ENCODE results near the gene ARHGAP24.
"Not testable (repeated sequence)": the region's sequence is repeated elsewhere in the genome, so short reads cannot be mapped to it uniquely, and the experiment has no call there.

Gene ARHGAP24

DNA sequence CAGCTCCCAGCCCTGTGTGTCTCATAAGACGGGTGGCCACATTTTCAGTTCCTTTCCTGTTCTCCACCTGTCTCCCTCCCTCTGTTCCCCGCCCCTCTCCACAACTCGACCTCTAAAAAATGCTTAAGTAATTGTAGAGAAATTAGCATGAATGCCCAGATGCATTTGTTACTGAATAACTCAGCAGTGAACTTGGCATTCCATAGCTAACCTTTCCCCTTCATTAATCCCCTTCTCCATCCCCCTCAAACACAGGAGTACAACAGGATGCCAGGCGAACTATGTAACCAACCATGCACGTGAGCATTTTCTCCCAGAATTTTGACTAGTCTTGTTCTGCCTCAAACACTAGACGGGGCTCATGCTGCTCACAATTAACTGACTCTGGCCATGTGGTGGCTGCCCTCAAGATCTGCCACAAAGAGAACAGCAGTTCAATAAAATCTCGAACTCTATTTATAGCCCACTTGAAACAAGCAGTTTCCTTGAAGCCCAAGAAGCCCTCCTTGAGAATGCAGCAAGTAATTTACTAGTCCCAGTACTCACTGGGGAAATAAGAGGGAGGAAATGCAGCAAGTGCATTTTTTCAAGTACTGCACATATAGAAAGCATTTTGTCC, 351.2 kb downstream of the ARHGAP24 start:
- DNase-seq: peak; percentile 75

DNA sequence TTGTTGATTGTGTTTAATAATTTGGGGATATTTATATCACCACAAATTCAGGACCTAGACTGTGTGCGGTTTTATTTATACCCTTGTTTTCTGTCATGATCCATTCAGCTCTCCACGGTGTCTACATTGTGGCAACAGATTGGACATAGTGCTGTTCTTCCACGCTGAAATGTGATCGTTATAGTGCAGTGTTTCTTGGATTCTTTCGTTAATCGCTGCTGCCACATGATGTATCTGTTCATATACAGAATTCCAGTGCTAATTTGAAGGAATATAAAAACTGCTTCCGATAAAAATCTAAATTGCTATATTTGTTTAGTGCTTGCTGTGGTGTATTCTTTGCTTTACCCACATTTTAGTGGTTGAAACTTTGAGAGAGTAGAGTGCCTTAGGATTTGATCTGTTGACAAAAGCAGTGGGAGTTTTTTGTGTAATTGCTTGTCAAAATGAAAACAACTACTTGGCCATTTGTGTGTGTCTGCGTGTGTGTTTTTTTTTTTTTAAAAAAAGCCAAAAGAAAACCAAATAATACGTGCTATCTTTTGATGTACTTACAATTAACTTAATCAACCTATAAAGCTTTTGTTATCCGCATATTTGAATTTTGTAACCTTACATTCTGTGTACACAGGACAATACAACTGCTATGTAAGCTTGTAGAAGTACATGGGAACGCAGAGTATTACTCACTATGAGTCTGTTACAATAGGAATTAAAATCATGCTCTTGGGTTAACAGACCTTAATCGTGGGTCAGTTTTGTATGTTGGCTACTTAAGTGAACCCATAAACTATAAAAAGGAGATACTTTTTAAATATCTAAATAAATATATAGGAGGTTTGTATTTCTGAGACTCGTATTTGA, 353.3 kb downstream of the ARHGAP24 start:
- peak; percentile 39 for DNase-seq

DNA sequence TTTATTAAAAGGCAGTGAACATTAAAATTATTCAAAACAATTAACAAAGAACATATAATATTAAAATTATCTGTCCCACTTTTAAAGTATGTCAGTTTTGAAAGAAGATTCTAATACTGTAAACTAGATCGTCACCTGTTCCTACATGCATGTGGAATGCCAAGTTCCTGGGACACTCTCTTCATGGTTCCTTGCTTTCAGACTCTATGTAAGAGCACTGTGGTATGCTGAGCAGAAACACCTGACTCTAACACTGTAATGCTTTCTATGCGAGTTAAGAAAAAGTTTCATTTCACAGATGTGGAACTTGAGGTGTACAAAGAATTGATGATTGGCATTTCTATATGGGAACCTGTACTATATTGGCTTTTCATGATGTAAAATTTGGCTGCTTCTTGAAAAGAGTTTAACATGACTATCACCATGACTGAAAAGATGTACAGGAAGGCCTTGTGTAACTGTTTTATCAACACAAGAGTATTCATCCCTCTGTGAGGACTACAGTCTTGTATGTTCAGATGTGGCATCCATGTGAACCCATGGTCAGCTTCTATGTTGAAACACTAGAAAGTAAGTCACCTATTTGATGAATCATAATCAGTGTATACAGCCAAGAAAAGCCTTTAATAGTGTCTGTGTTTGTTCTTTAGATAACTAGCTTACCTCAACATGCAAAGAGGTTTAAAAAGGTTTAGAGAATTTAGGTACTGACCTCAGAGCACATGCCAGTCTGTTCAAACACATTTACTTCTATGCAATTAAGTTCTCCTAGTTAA, 354.5 kb downstream of the ARHGAP24 start:
- no peak for DNase-seq

DNA sequence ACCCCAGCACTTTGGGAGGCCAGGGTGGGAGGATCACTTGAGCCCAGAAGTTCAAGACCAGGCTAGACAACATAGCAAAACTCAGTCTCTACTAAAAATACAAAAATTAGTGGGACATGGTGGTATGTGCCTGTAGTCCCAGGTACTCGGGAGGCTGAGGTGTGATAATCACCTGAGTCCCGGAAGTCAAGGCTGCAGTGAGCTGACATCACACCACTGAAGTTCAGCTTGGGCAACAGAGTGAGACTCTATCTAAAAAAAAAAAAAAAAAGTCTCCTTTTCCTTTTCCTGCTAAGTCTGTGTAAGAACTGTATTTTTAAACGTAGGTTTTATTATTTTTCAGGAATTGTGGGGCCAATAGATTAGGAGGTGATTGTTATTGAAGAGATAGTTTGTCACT, 356.7 kb downstream of the ARHGAP24 start:
- no peak for DNase-seq

DNA sequence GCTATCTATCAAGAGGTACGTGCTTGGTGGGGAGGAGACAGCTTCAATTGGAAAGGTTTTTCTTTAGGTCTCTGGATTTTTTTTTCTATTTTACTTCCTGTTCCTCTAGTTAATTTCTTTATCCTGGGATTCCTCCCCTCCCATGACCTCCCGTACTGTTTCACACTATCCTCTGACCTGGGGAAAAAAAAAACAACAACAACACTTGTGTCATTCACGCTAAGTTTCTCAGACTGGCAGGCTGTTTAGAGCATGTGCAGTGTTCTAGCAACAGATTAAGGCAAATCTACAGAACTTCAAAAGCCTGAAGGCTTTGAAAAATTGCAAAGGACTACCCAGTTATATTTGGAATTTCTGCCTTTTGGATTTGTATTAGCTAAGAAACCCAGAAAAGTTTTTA, 358.4 kb downstream of the ARHGAP24 start:
- no peak for DNase-seq

DNA sequence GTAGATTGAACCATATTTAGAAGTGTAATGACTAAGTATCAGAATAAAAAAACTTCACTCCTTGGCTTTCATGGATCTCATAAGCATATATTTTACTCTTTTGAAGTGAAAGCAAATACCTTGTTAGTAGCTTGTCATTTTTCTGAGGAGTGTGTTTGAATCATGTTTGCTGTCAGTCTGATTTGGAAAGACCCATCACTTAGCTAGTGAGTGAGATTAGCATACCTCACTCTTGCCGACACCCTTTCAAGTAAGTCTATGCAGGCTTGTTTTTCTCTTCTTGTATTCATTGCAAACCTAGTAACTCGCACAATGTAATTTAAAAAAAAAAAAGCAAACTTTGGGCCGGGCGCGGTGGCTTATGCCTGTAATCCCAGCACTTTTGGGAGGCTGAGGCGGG, 360.0 kb downstream of the ARHGAP24 start:
- no peak for DNase-seq

DNA sequence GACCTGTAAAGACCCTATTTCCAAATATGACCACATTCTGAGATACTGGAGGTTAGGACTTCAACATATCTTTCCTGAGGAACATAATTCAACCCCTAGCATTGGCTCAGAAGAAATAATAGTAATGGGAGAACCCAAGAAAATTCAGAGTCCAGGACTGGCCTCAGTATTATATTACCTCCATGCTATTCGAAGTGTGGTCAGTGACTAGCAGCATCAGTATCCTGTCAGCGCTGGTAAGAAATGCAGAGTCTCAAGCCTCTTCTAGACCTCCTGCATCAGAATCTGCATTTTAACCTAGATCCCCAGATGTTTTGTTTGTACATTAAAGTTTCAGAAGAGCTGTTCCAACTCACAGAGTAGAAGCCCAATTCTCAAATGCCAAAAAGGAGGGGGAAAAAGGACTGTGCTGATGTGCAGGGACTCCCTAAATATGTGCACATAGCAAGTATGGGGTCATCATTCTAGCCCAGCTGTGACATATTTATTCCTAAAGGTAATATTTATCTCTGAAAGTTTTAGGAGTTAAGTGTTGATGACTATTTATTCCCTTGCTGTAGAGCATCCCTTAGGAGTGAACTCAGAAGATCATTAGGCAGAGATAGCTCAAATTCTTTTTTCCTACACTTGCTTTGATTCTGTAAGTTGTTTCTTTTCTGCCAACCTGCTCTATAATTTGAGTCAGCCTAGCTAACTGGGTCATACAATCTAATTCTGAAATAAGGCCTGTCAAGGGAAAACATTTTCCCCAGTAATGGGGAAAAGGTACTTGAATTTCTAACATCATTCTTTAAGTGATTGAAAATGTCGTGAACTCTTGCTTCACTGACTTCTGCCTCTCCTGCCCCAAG, 361.9 kb downstream of the ARHGAP24 start:
- DNase-seq: no peak

DNA sequence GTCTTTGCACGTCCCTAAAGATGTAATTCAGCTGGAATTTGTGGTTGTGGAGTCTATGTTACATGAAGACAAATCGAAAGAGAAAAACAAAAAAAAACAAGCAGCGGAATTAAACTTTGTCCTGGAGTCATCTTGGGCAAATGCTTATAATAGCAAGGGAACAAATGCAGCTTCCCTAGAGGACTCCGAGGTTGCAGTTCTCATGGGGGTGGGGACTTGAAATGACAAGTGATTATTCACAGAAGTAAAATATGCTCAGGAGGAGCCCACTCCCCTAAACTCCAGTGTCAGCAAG, 362.4 kb downstream of the ARHGAP24 start:
- no peak for DNase-seq

DNA sequence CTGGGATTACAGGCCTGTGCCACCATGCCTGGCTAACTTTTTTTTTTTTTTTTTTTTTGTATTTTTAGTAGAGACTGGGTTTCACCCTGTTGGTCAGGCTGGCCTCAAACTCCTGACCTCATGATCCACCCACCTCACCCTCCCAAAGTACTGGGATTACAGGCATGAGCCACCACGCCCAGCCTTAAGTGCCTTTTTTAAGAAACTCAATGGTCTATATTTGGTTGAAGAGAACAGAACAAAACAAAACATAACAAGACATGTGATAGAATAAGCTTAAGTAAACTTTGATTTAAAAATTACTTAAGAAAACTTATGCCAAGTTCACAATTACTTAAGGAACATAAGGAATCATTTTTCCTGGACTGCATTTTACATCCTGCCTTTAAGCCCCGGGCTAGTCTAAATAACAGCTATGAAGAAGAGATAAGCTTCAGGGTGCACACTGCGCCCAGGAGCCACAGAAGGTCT, 365.1 kb downstream of the ARHGAP24 start:
- not testable (repeated sequence) for DNase-seq

DNA sequence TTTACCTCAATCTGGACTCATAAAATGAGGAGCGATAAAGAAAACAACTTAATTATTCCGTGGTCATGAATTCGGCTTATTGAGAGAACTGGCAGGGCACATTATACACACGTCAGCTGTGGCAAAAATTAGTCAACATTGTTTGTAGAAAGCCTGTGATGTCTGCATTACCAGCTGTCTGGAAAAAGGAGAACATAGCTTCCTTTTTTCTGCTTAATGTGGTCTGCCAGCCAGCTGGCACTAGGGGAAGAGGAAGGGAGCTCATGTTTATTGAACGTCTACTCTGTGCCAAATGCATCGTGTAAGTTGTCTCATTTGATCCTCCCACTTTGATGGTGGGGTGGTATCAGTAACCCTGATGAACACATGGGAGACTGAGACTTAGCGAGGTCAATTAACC, 367.6 kb downstream of the ARHGAP24 start:
- peak; percentile 93 for DNase-seq

DNA sequence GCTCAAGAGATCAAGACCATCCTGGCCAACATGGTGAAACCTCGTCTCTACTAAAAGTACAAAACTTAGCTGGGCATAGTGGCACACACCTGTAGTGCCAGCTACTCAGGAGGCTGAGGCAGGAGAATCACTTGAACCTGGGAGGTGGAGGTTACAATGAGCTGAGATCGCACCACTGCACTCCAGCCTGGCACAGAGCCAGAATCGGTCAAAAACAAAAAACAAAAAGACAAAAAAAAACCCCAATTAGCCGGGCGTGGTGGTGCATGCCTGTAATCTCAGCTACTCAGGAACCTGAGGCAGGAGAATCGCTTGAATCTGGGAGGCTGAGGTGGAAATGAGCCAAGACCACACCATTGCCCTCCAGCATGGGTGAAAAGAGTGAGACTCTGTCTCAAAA, 378.8 kb downstream of the ARHGAP24 start:
- not testable (repeated sequence) for DNase-seq

DNA sequence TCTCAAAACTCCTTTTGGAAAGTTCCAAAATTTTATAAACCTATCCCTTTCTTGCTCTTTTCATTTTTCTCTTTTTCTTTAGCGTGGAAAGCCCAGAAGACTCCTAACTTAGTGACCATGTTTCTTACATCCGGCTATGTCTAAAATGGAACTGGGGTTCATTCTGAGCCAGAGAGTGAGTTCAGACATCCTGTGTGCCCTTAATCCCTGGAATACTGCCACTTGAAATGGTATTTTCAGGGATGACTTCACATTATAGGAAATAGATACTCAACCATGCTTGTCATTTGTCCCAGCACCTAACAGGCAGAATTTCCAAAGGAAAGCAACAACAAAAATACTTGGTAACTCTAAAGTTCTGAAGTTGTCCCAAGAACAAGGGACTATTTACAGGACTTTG, 379.6 kb downstream of the ARHGAP24 start:
- no peak for DNase-seq

DNA sequence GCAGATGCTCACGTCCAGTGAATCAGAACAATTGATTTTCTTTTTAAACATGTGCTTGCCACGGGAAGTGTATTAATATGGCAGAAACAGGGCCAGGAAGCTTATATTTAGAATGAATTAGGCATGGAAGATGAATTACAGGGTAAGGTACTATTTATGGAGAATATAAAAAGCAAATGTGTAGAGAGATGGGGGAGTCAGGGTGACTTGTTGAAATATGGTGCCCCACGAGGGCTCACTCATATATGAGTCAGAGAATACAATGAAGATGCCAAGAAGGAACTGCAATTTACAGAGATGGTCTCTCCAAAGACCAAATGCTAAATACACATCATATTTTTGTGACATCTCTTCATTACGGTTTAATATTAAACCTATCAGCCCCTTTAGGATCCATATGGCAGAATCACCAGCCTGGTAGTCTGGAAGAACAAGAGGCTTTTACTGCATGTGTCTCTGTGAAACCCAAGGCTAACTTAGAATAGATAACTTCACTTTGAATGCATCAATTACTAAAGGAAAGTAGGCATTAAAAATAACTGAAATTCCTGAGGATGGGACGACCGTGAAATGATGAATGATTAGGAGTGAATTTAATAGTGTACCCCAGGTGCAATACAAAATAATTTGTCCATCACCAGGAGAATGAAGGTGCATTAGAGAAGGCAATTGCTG, 385.3 kb downstream of the ARHGAP24 start:
- DNase-seq: no peak

DNA sequence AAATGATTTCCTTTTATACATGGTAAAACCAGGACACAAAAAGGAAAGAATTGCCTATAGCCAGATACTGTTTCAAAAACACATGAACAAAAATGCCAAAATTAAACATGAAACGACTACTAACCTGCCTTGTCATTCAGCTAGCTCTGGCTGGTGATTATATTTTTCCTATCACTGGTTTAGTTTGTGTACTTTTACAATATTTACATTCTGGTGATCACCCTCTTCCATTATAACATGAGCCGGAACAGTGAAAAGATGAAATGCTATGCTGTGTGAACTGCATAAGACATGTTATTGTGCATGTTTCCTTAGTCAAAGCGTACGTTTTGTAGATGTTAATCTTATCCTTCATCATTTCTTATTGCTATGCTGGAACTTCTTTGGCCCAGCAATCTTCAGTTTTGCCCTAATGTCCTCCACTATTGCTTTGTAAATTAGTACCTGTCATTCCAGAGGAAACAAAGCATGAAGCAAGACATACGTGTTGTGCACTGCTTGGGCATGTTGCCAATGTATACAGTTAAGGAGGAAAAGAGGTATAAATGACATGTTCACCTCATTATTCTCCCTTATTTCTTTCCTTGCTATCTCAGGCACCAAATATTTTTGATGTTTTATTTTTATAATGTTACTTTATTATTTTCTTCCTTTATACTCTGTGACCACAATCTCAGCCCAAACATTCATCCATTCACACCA, 386.3 kb downstream of the ARHGAP24 start:
- no peak for DNase-seq

DNA sequence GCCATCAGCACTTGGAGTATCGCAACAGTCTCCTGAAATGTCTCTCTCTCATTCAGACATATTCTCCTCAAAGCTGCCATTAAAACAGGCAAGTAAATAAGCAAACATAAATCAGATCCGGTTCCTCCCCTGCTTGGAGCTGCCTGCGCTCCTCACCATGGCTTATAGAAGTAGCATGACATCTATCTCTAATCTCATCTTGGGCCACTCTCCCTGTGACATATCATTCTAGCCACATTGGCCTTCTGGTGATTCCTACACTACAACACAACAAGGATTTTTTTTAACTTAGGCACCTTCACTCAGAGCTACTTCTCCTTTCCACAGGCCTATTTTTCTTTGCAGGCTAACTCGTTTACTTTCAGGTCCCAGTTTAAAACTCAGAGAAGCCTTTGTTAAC, 387.9 kb downstream of the ARHGAP24 start:
- no peak for DNase-seq

DNA sequence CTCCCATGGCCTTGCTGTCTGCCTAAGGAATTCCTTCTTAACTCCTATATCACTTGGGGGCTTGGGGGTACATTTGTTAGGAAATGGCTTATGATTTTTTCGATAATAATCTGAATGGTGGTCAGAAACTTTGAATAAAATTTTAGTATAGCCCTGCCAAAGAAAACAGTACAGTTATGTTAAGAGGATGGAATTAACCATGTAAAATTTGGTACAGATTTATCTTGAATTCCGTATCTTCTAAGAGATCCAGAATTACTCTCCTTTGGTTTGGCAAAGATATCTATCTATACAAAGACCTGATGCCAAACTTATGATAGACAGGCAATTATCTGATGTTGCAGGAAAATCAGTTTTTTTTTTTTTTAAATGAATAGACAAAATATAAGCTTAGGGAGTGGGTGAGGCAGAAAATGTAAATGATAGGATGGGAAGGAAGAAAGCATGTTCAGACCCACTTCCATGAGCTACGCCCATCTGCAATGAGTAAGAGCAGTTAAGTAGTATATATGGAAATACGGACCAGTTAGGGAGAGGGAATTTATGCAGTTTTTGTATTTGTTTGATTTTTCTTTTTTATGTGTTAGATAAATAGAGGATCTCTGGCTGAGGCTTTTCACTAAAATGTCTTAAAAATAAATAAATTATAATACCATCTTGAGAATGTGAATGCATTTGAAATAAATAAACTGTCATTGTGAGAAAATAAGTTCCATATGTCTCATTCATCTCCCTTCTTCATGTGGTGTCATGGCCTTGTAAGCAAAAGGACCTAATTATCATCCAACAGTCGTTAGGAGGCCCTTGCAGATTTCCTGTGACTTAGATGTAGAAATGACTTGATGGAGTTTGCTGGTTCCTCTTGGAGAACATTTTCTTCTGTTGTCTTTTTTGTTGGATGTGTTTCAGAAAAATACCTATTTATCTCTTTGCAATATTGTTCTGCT, 389.6 kb downstream of the ARHGAP24 start:
- DNase-seq: no peak

DNA sequence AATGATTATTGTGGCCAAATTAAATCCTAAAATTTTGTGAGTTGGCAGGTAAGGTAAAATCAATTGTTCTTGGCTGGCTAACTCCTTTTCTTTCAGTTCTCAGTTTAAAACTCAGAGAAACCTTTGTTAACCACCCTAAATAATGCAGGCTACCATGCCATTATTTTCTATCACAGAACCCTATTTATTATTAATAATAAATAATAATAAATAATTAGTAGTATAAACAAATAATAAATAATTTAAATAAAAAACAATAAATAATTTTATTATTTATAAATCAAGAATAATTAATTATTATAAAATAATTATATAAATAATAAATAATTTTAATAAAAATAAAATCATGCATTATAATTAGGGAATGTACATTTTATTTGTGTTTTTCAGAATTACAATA, 390.3 kb downstream of the ARHGAP24 start:
- DNase-seq: no peak

DNA sequence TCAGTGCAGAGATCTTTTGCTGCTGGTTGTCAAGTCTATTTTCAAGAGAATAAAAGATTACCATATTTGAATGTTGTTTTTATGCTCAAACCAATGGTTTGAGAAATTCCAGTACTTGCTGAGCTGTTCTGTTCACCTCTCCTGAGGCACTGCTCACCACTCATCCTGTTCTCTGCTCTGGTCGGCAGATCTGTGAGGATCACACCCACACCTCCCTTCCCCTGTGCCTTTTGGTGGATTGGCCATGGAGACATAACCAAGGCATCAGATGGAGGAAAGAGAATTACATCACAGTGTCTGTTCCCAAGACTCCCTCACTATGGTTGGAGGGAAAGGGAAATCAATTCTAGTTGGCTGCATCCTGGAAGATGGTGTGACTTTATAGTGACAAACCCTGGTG, 391.6 kb downstream of the ARHGAP24 start:
- no peak for DNase-seq

DNA sequence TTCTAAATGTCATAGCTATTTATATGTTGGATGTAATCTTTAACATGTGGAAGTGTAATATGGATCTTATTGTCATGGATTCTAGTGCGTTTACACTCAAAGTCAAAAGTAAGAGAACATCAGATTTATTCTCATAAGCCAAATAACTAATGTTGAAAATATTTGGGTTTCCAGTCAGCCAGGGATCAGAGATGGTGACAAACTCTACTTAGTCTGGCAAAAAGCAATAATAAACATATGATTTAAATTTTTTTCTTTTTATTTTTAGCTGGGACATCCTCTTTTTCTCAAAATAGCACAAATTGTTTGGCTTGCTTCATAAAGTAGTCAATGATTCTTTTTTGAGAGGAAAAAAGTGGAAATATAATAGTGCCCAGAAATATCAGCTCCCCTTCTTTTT, 392.3 kb downstream of the ARHGAP24 start:
- DNase-seq: no peak

DNA sequence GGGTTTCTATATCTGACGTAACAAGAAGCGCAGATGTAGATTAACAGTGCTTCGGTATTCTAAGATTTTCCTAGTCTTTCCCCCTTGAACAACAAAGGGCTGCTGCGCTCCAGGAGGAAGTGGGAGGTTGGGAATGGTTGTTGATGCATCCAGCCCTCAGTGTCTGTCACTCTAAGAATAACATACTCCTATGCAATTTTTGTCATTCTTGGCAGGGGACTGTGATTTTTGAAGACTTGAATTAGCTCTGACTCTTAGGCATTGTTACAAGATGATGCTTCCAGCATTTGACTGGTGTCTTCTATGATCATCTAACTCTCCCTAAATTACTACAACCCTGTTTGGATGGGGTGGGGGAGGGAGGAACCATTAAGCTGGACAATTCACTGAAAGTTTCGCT, 394.2 kb downstream of the ARHGAP24 start:
- no peak for DNase-seq
